AG09309 (cell line): ENCODE data around the gene RALA.
"Not testable (repeated sequence)": the region's sequence is repeated elsewhere in the genome, so short reads cannot be mapped to it uniquely, and the experiment has no call there.

Experiments used
- DNase-seq: peaks from one replicate; pipeline ENCODE4 v3.0.0-alpha.2; 2010; ENCODE audit warnings: low read depth
- H3K4me3 ChIP-seq: 2 replicates; pipeline ENCODE4 v1.5.1; 2011; ENCODE audit warnings: mild to moderate bottlenecking, low read depth, low read length, moderate library complexity; ENCODE audit not compliant: control insufficient read depth
- TF ChIP-seq, protein P1 (sequence below): IDR thresholded peaks from 2 replicates; pipeline ENCODE4 v1.5.1; 2011; ENCODE audit warnings: mild to moderate bottlenecking, low read depth, low read length, inconsistent platforms; ENCODE audit not compliant: insufficient read depth, control insufficient read depth; ENCODE audit errors: missing control alignments

RALA gene

DNA sequence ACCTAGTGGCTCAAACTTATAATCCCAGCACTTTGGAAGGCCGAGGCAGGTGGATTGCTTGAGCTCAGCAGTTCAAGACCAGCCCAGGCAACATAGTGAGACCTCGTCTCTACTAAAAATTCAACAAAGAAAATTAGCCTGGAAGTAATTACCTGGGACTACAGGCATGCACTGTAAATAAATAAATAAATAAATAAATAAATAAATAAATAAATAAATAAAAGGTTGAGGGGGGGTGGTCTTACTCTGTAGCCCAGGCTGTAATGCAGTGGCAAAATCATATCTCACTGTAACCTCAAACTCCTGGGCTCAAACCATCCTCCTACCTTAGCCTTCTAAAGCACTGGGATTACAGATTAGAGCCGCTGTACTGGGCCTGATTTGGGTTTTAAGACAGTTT lies 50.5 kb downstream of the RALA start:
- no peak overlapping the region for H3K4me3 ChIP-seq
- no peak for DNase-seq
- TF ChIP-seq, protein P1, sequence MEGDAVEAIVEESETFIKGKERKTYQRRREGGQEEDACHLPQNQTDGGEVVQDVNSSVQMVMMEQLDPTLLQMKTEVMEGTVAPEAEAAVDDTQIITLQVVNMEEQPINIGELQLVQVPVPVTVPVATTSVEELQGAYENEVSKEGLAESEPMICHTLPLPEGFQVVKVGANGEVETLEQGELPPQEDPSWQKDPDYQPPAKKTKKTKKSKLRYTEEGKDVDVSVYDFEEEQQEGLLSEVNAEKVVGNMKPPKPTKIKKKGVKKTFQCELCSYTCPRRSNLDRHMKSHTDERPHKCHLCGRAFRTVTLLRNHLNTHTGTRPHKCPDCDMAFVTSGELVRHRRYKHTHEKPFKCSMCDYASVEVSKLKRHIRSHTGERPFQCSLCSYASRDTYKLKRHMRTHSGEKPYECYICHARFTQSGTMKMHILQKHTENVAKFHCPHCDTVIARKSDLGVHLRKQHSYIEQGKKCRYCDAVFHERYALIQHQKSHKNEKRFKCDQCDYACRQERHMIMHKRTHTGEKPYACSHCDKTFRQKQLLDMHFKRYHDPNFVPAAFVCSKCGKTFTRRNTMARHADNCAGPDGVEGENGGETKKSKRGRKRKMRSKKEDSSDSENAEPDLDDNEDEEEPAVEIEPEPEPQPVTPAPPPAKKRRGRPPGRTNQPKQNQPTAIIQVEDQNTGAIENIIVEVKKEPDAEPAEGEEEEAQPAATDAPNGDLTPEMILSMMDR, result no peak

DNA sequence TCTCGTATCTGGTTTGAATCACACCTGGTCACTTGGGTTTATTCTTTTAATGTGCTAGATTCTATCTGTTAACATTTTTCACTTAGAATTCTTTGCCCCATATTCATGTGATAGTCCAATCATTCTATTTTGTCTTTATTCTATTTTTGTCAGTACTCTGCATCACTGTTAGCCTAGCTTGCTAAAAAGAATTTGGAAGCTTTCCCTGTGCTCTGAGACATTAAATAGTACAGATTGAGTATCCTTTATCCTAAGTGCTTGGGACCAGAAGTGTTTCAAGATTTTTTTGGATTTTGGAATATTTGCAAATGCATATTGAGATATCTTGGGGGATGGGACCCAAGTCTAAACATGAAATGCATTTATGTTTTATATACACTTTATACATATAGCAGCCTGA lies 51.0 kb downstream of the RALA start:
- H3K4me3 ChIP-seq, result no peak overlapping the region
- TF ChIP-seq, protein P1, result no peak
- no peak for DNase-seq

DNA sequence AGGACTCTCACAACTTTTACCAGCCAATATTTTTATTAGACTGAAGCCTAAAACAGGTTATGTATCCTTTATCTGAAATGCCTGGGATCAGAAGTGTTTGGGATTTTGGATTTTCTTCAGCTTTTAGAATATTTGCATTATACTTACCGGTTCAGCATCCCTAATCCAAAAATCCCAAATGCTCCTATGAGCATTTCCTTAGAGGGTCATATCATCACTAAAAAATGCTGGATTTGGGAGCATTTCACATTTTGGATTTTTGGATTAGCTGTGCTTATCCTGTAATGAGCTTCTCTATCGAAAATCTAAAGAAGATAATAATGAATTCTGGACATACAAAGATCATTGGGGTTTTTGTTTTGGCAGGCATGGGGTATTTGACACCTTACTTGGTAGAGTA lies 53.0 kb downstream of the RALA start:
- TF ChIP-seq, protein P1, result no peak
- H3K4me3 ChIP-seq, result no peak overlapping the region
- DNase-seq, result no peak

DNA sequence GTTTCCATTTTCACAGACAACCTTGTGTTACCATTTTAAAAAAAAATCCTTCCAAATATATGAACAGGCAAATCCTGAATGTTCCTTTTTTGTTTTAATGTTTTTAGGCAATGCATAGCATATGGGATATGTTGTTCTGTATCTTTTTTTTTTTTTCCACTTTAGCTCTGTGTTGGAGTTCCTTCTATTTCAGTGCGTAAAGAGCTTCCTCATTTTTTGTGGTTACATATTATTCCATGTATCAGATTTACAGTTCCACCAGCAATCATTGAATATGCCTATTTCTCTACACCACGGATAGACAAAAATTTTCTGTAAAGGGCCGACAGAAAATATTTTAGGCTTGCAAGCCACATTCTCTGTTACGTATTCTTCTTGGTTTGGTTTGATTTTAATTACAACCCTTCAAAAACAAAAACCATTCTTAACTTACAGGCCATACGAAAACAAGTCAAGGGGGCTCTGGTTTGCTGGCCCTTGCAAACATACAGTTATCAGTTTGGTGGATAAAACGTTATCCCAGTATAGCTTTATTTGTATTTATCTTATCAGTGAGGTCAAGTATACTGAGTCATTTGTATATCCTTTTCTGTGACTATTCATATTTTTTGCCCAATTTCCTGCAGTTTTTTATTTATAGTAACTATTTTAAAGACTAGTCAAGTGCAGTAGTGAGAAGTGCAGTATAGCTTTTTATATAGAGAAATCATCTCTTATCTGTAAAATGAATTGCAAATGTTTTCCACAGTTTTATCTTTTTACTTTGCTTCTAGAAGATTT lies 55.7 kb downstream of the RALA start:
- no peak overlapping the region for H3K4me3 ChIP-seq
- DNase-seq, result no peak
- TF ChIP-seq, protein P1, result no peak

DNA sequence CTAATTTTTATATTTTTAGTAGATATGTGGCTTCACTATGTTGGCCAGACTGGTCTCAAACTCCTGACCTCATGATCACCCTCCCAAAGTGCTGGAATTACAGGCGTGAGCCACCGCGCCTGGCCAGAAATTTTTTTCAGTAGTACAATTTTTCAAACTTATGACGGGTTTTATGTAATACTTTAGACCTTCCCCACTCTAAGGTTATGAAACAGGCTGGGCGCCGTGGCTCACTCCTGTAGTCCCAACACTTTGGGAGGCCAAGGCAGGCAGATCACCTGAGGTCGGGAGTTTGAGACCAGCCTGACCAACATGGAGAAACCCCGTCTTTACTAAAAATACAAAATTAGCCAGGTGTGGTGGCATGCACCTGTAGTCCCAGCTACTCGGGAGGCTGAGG lies 56.5 kb downstream of the RALA start:
- H3K4me3 ChIP-seq, DNase-seq: not testable (repeated sequence)

DNA sequence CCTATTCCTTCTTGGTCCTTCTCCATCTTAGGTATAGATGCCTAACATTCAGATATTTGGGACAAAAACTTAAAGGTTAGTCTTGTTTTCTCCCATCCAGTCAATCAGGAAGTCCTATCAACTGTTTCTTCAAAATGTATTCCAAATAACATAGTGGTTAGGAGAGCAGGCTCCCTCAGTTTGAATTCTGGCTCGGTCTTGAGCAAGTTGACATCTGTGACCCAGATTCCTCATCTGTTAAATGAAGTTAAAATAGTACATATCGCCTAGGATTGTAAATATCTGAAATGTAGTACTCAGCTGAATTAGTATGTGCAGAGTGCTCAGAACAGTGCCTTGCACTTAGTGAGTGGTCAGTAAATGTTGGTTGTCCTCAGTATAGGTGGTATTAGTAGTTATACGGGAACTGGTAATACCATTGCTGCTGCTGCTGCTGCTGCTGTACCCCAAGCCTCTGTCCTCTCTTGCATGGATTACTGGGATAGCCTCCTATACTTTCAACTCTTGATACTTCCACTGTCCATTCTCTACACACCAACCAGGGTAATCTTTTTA lies 58.6 kb downstream of the RALA start:
- TF ChIP-seq, protein P1, result no peak
- no peak for DNase-seq
- H3K4me3 ChIP-seq, result no peak overlapping the region

DNA sequence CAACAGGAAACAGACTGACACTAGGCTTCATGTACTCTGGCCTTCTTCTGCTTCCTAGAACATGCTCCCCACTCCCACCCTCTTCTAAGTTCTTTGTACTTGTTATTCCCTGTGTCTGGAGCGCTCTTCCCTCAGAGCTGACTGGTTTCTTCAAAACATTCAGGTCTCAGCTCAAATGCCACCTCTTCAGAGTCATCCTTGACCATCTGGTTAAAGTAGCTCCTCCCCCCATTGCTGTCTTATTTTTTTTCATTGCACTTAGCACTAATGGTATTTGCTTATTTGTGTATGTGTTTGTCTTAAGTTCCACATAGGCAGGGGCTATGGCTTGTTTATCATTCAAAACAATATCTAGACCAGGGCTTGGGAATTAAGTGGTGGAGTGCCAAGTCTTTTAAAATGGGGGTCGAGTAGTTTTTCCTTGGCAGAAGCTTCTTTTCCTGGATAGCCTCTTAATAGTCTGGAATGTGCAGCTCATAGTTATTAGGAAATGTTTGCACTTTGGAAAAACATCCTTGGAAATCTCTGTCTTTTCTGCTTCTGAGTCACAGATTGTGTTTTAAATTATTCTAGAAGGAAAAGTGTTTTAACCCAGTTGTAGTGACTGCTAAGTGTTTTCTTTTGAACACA lies 60.0 kb downstream of the RALA start:
- TF ChIP-seq, protein P1, result no peak
- DNase-seq, result no peak
- no peak overlapping the region for H3K4me3 ChIP-seq
